H9 (cell line): ENCODE measurements around the gene MSI2. TPM values are rescaled to one million over a fixed set of nuclear protein-coding genes. Genes with fewer than 3 reads are reported as not detected.
A peak's percentile ranks its signal among the peaks of the same experiment; 100 is the strongest.

ENCODE experiments used
- DNase-seq: peaks from one replicate; pipeline ENCODE4 v3.0.0-alpha.2; 2017
- H2AFZ ChIP-seq: one replicate; pipeline ENCODE4 v1.6.1; 2013; ENCODE audit warnings: mild to moderate bottlenecking, low read length, control low read depth, moderate library complexity
- H2AK5ac ChIP-seq: 2 replicates; pipeline ENCODE4 v1.6.1; 2013; ENCODE audit warnings: low read length, control low read depth, mixed read lengths; ENCODE audit not compliant: insufficient read length
- H2BK120ac ChIP-seq: one replicate; pipeline ENCODE4 v1.6.1; 2013; ENCODE audit warnings: low read depth, mild to moderate bottlenecking, low read length, control low read depth, inconsistent platforms; ENCODE audit not compliant: poor library complexity, severe bottlenecking
- H2BK12ac ChIP-seq: 2 replicates; pipeline ENCODE4 v1.6.1; 2013; ENCODE audit warnings: low read length, control low read depth, mixed read lengths, low read depth; ENCODE audit not compliant: insufficient read length
- H2BK15ac ChIP-seq: 2 replicates; pipeline ENCODE4 v1.6.1; 2013; ENCODE audit warnings: low read depth, low read length, control low read depth
- H2BK20ac ChIP-seq: one replicate; pipeline ENCODE4 v1.6.1; 2013; ENCODE audit warnings: low read depth, mild to moderate bottlenecking, low read length, control low read depth, inconsistent platforms; ENCODE audit not compliant: poor library complexity, severe bottlenecking
- H2BK5ac ChIP-seq: 2 replicates; pipeline ENCODE4 v1.6.1; 2013; ENCODE audit warnings: low read length, control low read depth, mixed read lengths; ENCODE audit not compliant: insufficient read length
- H3K14ac ChIP-seq: 2 replicates; pipeline ENCODE4 v1.6.1; 2013; ENCODE audit warnings: low read length, control low read depth; ENCODE audit not compliant: insufficient read depth
- H3K18ac ChIP-seq: 2 replicates; pipeline ENCODE4 v1.6.1; 2013; ENCODE audit warnings: low read depth, mild to moderate bottlenecking, mixed read lengths, low read length, control low read depth; ENCODE audit not compliant: insufficient read length
- H3K23ac ChIP-seq: 2 replicates; pipeline ENCODE4 v1.6.1; 2013; ENCODE audit warnings: low read length, control low read depth, mixed read lengths, low read depth; ENCODE audit not compliant: insufficient read length
- H3K23me2 ChIP-seq: 2 replicates; pipeline ENCODE4 v1.6.1; 2013; ENCODE audit warnings: low read depth, mild to moderate bottlenecking, mixed read lengths, low read length, control low read depth; ENCODE audit not compliant: insufficient read length, poor library complexity, severe bottlenecking
- H3K27ac ChIP-seq: 2 replicates; pipeline ENCODE4 v1.5.1; 2013; ENCODE audit warnings: low read length, control low read depth, mixed read lengths, low read depth; ENCODE audit not compliant: insufficient read length
- H3K27me3 ChIP-seq: 2 replicates; pipeline ENCODE4 v1.6.1; 2013; ENCODE audit warnings: low read length, control low read depth, inconsistent platforms; ENCODE audit not compliant: insufficient read depth
- H3K4ac ChIP-seq: 2 replicates; pipeline ENCODE4 v1.6.1; 2013; ENCODE audit warnings: low read depth, mild to moderate bottlenecking, control low read depth, inconsistent platforms, low read length, moderate library complexity
- H3K4me1 ChIP-seq: 2 replicates; pipeline ENCODE4 v1.6.1; 2013; ENCODE audit warnings: low read length, control low read depth, inconsistent platforms; ENCODE audit not compliant: insufficient read depth
- H3K4me2 ChIP-seq: 2 replicates; pipeline ENCODE4 v1.6.1; 2013; ENCODE audit warnings: low read length, control low read depth, mixed read lengths; ENCODE audit not compliant: insufficient read length, insufficient read depth
- H3K56ac ChIP-seq: 2 replicates; pipeline ENCODE4 v1.6.1; 2013; ENCODE audit warnings: low read depth, mild to moderate bottlenecking, mixed read lengths, low read length, control low read depth; ENCODE audit not compliant: insufficient read length
- H3K79me1 ChIP-seq: 2 replicates; pipeline ENCODE4 v1.6.1; 2013; ENCODE audit warnings: low read depth, mild to moderate bottlenecking, moderate library complexity, low read length, control low read depth, inconsistent platforms; ENCODE audit not compliant: insufficient read depth, poor library complexity, severe bottlenecking
- H3K79me2 ChIP-seq: 2 replicates; pipeline ENCODE4 v1.6.1; 2013; ENCODE audit warnings: low read length, control low read depth, inconsistent platforms; ENCODE audit not compliant: insufficient read depth
- H3K9ac ChIP-seq: 2 replicates; pipeline ENCODE4 v1.6.1; 2013; ENCODE audit warnings: low read length, control low read depth, mixed read lengths; ENCODE audit not compliant: insufficient read length; ENCODE audit errors: extremely low read depth
- H3K9me3 ChIP-seq: one replicate; pipeline ENCODE4 v1.6.1; 2013; ENCODE audit warnings: low read depth, low read length, inconsistent platforms; ENCODE audit not compliant: control insufficient read depth
- H3T11ph ChIP-seq: one replicate; pipeline ENCODE4 v1.6.1; 2013; ENCODE audit warnings: mild to moderate bottlenecking, low read length, control low read depth, inconsistent platforms
- H4K20me1 ChIP-seq: one replicate; pipeline ENCODE4 v1.6.1; 2013; ENCODE audit not compliant: control insufficient read depth, insufficient read length, insufficient read depth
- H4K5ac ChIP-seq: 2 replicates; pipeline ENCODE4 v1.6.1; 2013; ENCODE audit warnings: low read depth, mild to moderate bottlenecking, mixed read lengths, low read length, control low read depth; ENCODE audit not compliant: insufficient read length
- H4K8ac ChIP-seq: replicated peaks from 2 replicates; pipeline ENCODE4 v1.6.1; 2013; ENCODE audit warnings: low read length, control low read depth, mixed read lengths, low read depth; ENCODE audit not compliant: insufficient read length
- H4K91ac ChIP-seq: 2 replicates; pipeline ENCODE4 v1.6.1; 2013; ENCODE audit warnings: low read depth, mild to moderate bottlenecking, moderate library complexity, mixed read lengths, low read length, control low read depth; ENCODE audit not compliant: insufficient read length
- H3K27ac Mint-ChIP-seq, 3 experiments: 2 replicates in 2 of 3; 3 replicates in 1 of 3; pipeline ENCODE4 v1.8.0; 2020 to 2021; ENCODE audit warnings: mixed read lengths in 3 of 3, mild to moderate bottlenecking in 1 of 3, moderate library complexity in 1 of 3
- H3K27me3 Mint-ChIP-seq: 2 replicates; pipeline ENCODE4 v1.8.0; 2021; ENCODE audit warnings: low read depth, mild to moderate bottlenecking, moderate library complexity, mixed read lengths
- H3K36me3 Mint-ChIP-seq, 3 experiments: 2 replicates in 2 of 3; 3 replicates in 1 of 3; pipeline ENCODE4 v1.8.0; 2020 to 2021; ENCODE audit warnings: low read depth in 3 of 3, mixed read lengths in 3 of 3; ENCODE audit not compliant: insufficient read depth in 1 of 3
- H3K4me1 Mint-ChIP-seq, 2 experiments: 2 replicates each; pipeline ENCODE4 v1.8.0; 2020; ENCODE audit warnings: mixed read lengths in 2 of 2
- H3K4me3 Mint-ChIP-seq, 2 experiments: 2 replicates in 1 of 2; 3 replicates in 1 of 2; pipeline ENCODE4 v1.8.0; 2020 to 2021; ENCODE audit warnings: mild to moderate bottlenecking in 2 of 2, mixed read lengths in 2 of 2, moderate library complexity in 1 of 2
- H3K9me3 Mint-ChIP-seq, 2 experiments: 2 replicates in 1 of 2; 3 replicates in 1 of 2; pipeline ENCODE4 v1.8.0; 2020; ENCODE audit warnings: mild to moderate bottlenecking in 2 of 2, mixed read lengths in 2 of 2, moderate library complexity in 1 of 2
- CTCF ChIP-seq: fragments of 200-600 bp; sonication (generic); conservative IDR thresholded peaks from 3 replicates; pipeline ENCODE4 v1.8.0; 2021; ENCODE audit warnings: antibody characterized with exemption, mild to moderate bottlenecking
- WGBS: extraction: QIAGEN DNeasy Blood & Tissue Kit; methylation state at CpG from one replicate; pipeline ENCODE4 v1.1.7; 2013; ENCODE audit warnings: missing lambda C conversion rate, low lambda C conversion rate, mixed read lengths; ENCODE audit not compliant: insufficient read length; ENCODE audit errors: extremely low coverage; 5-methylcytosine and 5-hydroxymethylcytosine counted together
- total RNA-seq: library from RNA; stranded (reverse); gene quantifications from 2 replicates; pipeline ENCODE4 v1.2.1, GENCODE V29; 2021

Gene MSI2
- total RNA-seq, 1 experiment from 2014 or later: 98.5 TPM

DNA sequence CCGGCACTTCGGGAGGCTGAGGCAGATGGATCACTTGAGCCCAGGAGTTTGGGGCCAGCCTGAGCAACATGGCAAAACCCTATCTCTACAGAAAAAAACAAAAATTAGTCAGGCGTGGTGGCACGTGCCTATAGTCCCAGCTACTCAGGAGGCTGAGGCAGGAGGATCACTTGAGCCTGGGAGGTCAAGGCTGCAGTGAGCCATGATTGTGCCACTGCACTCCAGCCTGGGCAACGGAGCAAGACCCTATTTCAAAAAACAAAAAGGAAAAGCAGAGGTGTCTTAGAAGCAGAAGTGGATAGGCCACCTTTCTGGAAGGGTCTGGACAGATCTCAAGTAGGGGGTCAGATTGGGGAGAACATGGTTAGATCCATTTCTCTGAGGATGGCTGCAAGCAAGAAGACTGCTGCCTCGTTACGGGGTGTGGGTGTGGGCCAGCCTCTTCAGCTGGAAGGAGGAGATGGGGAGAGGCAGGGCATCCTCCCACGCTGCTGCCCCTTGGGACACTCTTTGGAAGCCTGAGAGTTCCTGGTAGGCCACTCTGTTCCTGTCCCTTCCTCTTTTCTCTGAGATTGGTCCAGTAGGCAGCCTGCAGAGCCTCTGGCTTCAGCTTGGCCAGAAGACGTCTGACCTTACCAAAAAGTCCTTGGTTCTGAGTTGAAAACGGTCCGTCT lies 208.0 kb downstream of the MSI2 start:
- H3K9me3 ChIP-seq: no peaks in the 10 kb centered on the region
- H3K56ac ChIP-seq: no peak overlapping the region
- no peak overlapping the region for H2BK5ac ChIP-seq
- no peak overlapping the region for H3K27ac ChIP-seq
- H3K4me1 ChIP-seq: peaks cover 23% of the 10 kb centered on the region; the same call in 1 of the 2 replicates
- H3K79me1 ChIP-seq: no peaks in the 10 kb centered on the region
- Mint-ChIP-seq H3K9me3 (no peaks in the 10 kb centered on the region), H3K27me3 (no peaks in the 10 kb centered on the region), H3K4me1 (peaks cover 68 to 75% of the 10 kb centered on the region in 2 experiments), H3K27ac (peak overlapping the region; percentile 29 to 80 (median 57); a peak in 4 of 7 replicates), H3K36me3 (peaks cover 0 to 4% (median 0%) of the 10 kb centered on the region in 3 experiments; a peak in 2 of 7 replicates), H3K4me3 (no peak overlapping the region)
- H3K27me3 ChIP-seq: no peaks in the 10 kb centered on the region; the same call in none of the 2 replicates
- H2BK20ac ChIP-seq: no peak overlapping the region
- H2BK15ac ChIP-seq: no peak overlapping the region
- H3K4ac ChIP-seq: no peak overlapping the region
- H3K4me2 ChIP-seq: no peak overlapping the region
- H3T11ph ChIP-seq: no peak overlapping the region
- no peaks in the 10 kb centered on the region for H4K20me1 ChIP-seq
- no peak overlapping the region for H3K18ac ChIP-seq
- H3K14ac ChIP-seq: peak overlapping the region; percentile 49; the same call in 1 of the 2 replicates
- no peak overlapping the region for H3K23ac ChIP-seq
- H3K9ac ChIP-seq: no peak overlapping the region
- no peak for TF ChIP-seq CTCF
- no peak overlapping the region for H4K8ac ChIP-seq
- H4K91ac ChIP-seq: no peak overlapping the region
- no peak for DNase-seq
- no peak overlapping the region for H4K5ac ChIP-seq
- no peak overlapping the region for H2AFZ ChIP-seq
- H2BK12ac ChIP-seq: no peak overlapping the region
- no peak overlapping the region for H2BK120ac ChIP-seq
- H3K23me2 ChIP-seq: no peaks in the 10 kb centered on the region
- no CpG with 5 or more reads among the region's 11 CpGs for WGBS
- H2AK5ac ChIP-seq: no peak overlapping the region
- no peaks in the 10 kb centered on the region for H3K79me2 ChIP-seq
